COLO829 (cell line): ENCODE data around the gene GSTA4.
"Not testable (repeated sequence)": the region's sequence is repeated elsewhere in the genome, so short reads cannot be mapped to it uniquely, and the experiment has no call there.

Experiments
- DNase-seq: peaks from one replicate; pipeline ENCODE4 v3.0.0; 2012; ENCODE audit warnings: low spot score

GSTA4 gene

DNA sequence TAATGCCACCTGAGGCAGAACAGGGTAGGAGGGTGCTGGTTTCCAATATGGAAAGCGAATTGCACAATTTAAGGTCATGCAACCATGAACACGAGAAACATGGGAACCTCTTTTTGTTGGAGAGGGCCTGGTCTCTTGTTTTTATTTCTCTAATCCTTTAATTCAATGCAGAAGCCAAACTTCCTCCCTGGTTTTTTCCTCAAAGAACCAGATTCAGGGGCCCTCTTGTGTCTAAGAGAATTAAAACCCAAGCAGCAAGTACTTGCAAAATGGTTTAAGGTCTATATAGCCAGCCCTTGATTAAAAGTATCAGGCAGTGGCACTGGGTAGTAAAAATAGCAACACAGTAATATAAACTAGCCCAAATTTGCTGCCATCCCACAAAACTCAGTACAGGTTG is 19.5 kb downstream of the GSTA4 start:
- no peak for DNase-seq

DNA sequence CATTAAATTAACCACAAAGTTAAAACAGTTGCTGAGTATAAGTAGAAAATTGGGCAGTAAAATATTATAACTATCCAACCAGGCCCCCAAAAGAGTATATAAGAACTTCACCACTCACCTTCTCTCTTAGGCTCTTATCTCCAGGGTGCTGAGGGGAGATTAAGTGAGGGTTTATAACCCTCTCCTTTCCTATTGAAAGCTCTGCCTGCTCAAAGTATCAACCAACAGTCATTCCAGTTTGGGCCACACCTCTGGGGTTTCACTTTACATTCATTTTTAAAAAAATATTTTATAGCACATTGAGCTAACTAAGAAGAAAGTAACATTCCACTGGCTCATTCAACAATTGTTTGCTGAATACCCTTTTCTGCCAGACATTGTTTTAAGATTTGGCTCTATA is 22.1 kb downstream of the GSTA4 start:
- no peak for DNase-seq

DNA sequence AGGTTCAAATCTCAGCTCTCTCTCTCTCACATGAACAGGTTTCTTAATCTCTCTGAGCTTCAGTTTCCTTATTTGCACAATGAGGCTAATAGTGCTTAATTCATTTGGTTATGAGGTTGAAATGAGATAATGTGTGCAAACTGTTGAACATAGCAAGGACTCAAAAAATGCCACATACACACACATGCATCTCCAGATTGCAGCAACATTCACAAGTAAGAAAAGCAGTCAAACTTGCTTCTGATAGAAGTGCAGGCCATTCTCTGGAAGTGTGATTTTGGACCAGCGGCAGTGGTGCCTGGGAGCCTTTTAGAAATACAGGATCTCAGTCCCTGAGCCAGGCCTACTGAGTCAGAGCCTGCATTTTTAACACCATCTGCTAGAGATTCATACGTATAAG is 25.7 kb downstream of the GSTA4 start:
- DNase-seq, result no peak

DNA sequence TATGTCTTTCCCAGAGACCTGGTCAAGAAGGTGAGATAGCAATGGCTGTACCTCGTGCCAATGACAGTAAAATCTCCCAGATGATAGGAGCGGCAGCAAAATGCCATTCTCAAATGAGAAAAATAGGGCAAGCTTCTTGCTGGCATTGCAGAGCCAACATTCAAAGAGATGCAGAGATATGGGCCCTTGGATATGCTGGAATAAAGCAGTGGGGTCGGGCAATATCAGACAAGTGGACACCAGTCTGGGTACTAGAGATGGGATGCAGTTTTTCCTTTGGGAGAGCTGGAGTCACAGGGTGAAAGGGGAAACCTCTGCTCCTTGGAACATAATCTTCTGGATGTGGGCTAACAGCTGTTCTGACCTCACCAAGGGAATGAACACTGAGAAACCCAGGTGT is 29.0 kb downstream of the GSTA4 start:
- DNase-seq, result no peak

DNA sequence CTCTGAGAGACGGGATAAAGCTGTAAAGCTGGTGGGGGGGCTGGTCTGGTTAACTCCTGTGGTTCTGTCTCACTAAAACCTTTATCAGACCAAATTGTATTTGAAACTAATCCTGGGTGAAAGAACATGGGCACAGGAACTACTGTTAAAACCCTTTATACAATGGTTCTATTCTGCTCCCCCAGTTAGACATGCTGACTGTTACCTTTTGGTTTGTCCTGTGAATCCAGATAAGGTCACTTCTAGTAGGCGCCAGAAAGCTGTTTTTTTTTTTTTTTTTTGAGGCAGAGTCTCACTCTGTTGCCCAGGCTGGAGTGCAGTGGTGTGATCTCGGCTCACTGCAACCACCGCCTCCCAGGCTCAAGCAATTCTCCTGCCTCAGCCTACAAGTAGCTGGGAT is 29.7 kb downstream of the GSTA4 start:
- DNase-seq, result no peak

DNA sequence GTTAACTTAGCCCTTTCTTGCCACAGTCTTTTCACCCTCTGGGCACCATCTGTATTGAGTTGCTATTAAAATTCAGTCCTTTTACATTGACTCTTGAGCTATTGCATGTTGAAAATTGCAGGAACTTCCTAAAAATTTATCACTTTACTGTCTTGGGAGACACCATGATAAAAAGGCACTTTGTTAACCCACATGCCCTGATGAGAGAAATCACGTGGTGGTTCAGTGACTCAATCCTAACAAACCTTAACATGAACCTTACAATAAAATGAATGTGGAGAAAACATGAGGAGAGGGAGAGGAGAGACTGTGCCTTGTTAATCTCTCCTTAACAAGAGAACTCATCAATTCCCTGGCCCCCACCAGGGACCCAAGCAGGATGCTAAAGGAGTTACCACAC is 30.8 kb downstream of the GSTA4 start:
- DNase-seq, result peak; percentile 82

DNA sequence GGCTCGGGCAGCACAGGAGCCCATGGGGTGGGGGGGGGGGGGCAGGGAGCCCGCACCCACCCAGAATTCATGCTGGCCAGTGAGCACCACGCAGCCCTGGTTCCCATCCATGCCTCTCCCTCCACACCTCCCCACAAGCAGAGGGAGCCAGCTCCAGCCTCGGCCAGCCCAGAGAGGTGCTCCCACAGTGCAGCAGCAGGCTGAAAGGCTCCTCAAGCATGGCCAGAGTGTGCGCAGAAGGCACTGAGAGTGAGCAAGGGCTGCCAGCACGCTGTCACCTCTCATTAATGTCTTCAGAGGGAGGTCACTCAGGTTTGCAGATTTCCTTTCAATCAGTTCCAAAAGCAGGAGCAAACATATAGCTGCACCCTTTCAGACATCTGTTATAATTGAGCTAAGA is 32.4 kb downstream of the GSTA4 start:
- no peak for DNase-seq

DNA sequence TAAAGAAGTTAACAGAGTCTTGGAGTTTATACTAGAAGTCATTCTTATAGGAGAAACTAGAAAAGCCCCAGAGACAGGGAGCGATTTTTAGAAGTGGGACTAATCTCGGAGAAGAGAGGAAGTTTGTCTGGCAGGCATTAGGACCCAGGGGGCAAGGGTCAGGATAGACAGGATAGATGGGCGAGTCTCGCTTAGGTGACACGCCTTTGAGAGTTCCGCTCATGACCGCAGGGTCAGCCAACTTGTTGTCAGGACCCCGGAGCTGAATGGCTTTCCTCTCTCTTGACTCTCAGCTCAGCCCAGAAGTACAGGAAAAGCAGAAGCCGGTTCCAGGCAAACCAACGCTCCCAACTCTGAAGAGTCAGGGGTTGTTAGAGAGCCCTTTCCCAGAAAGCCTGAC is 34.1 kb downstream of the GSTA4 start:
- DNase-seq, result not testable (repeated sequence)

DNA sequence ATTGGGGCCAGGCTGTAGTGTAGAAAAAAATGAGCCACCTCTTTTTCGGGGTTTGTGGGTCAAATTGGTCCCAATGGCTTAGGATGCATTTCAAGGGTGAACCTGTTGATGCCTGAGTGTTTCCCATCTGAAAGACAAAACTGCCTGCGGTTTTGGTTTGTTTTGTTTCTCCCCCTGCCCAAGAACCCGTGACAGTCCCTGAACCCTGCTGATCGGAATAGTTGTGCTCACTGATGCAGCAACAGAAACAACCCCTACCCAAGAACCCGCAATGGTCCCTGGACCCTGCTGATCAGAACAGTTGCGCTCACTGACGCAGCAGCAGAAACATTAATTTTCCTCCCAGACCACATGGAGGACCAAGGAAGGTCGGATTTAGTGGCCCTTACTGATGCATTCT is 34.9 kb downstream of the GSTA4 start:
- DNase-seq, result not testable (repeated sequence)

DNA sequence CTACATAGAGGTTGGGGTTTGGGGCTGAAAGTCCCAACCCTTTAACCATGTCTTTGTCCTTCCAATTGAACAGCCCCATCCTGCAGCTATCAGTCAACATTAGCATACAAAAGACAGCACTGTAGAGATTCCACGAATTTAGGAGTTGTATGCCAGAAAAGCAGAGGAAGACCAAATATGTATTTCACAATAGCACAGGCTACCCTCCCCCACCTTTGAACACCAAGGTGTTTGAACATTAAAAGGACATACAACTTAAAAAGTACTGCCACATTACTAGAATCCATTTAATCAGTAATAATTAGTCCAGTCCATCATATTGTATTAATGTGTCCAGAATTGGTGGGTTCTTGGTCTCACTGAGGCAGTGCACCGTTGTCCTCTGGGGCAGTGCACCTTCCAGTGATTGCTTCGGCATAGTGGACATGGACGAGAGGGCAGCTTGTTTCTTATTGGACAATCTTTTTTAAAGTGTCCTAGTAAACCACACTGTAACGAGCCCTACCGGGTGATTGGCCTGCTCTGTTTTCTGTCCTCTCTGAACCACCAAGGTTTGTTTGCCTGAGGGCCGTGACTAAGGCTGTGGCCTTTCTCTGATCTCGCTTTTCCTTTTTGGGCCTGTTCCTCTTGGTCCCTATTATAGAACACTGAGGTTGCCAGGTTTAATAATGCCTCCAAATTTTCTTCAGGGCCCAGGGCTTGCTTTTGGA is 36.4 kb downstream of the GSTA4 start:
- no peak for DNase-seq

DNA sequence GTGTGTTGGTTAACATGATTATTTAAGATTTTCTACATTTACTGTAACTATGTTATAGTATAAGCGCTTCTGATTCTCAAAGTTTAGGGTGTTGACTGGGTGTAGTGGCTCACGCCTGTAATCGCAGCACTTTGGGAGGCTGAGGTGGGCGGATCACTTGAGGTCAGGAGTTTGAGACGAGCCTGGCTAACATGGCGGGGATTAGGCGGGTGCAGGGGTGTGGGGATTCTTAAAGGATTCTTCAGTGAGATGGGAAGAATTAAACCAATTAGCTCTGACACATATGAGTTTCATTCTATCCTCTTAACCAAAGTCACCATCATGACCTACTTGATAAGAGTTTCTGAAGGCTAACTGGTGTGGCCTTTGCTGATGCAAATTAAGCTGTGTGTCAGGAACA is 39.2 kb downstream of the GSTA4 start:
- no peak for DNase-seq

DNA sequence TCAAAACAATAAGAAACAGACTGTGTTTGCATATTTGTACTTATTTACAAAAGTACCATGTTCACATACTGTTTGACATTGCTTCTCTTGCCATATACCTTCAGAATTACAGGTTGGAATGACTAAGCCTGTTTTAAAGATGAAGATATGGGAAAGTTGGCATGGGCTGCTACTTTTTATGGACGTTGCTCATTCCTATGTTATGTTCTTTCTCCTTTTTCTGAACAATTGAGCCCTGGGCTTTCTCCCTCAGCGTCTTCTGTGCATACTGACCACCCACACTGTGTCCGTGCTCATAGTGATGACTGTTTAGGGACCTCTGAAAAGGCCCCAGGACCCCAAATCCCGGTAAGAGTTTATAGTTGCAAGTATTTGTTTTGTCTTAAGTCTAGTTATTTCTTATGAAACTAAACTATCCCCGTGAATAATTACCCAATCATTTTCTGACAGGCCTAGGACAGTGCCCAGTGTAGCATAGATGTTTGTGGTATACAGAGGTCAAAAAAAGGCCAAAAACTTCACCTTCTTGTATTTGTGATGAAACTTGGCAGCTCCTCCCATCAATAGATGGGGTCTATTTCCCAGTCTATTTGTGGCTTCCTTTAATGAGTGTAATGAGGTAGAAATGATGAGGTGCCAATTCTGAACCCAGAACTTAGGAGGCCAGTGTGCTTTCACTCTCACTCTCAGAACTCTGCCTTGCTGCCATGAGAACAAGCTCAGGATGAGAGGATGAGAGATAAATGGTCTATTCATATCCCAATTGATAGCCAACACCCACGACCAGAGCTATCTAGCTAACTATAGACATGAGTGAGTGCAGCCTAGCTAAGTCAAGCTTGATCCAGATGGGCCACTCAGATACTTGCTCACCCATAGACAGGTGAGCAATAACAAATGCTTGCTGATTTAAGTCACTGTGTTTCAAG is 40.9 kb downstream of the GSTA4 start:
- DNase-seq, result no peak

DNA sequence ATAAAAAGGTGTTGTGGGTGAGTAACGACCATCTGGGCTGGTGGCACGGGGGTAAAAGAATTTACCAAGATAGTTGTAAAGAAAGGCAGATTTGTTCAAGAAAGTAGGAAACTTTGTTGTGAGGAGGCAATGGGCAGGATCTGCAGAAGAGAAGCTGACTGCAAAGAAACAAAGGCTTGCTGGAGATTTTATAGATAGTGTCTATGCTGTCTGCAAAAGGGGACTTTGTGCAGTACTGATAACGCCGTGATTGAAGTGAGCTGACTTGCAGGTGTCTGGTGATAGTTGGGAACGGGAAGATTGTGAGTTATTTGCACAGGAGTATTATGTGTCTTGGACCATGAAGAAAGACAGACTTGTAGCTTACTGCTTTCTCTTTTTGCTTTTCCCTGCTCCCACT is 48.8 kb downstream of the GSTA4 start:
- DNase-seq, result no peak

DNA sequence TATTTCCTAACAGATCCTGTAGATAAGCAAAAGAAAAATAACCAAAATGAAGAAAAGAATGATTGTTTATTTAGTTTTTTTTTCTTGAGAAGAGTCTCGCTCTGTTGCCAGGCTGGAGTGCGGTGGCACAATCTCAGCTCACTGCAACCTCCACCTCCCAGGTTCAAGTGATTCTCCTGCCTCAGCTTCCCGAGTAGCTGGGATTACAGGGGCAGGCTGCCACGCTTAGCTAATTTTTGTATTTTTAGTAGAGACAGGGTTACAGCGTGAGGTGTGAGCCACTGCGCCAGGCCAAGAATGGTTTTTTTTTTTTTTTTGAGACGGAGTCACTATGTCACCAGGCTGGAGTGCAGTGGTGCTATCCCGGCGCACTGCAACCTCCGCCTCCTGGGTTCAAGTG is 52.3 kb downstream of the GSTA4 start:
- DNase-seq, result not testable (repeated sequence)

DNA sequence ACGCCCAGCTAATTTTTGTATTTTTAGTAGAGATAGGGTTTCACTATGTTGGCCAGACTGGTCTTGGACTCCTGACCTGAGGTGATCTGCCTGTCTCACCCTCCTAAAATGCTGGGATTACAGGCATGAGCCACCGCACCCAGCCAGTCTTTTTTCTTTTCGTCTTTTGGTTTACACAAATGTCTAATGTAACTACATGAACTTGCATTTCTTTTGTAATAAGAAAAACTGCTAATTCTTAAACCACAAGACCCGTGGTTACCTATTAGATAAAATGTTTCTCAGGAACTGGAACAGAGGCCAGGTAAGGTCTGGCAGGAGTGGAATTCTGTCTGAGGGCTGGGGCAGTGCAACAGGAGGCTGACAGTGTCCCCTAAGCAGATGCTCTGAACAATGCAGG is 52.9 kb downstream of the GSTA4 start:
- DNase-seq, result no peak

DNA sequence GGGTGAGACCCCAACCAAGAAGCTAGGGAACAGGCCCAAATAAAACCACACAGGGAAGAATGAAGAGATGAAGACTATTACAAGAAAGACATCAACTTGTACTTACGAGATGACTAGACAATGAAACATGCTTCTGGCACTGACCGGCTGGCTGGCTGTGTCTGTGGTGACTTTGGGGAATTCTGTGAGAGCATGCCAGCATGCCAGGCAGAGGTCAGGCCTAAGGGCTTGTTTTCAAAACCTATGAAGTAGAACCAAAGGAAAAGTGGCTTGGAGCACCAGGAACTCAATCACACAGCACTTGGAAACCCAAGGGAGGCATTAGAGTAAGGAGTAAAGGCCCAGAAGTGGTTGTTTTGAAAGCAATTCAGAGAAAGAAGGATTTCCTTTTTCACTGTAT is 57.2 kb downstream of the GSTA4 start:
- no peak for DNase-seq

DNA sequence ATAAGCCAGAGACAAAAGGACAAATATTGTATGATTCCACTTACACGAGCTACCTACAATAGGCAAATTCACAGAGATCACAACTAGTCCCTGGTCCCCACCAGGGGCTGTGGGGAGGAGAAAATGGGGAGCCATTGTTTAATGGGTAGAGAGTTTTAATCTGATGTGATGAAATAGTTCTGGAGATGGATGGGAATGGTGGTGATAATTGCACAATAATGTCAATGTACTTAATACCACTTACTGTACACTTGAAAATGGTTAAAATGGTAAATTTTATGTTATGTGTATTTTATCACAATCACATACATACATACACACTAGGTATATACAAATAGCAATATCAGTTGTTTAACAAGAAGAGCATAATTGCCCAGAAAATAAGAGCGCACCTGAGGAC is 61.3 kb downstream of the GSTA4 start:
- no peak for DNase-seq

DNA sequence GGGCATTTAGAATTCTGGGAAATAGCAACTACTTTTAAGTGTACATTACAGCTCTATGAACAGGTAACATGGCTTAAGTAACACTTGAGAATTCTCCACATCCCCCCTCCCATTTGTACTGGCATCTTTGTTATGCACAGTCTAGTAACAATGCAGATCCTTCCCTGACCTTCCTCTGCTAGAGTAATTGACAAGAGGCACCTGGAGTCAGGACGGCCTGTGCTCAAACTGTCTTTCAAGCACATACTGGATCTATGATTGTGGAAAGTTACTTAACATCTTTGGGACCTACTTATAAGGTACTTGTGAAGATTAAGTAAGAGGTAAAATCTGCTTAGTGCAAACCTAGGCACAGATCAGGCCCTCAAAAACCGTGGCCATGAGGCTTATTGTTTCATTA is 63.7 kb downstream of the GSTA4 start:
- no peak for DNase-seq

DNA sequence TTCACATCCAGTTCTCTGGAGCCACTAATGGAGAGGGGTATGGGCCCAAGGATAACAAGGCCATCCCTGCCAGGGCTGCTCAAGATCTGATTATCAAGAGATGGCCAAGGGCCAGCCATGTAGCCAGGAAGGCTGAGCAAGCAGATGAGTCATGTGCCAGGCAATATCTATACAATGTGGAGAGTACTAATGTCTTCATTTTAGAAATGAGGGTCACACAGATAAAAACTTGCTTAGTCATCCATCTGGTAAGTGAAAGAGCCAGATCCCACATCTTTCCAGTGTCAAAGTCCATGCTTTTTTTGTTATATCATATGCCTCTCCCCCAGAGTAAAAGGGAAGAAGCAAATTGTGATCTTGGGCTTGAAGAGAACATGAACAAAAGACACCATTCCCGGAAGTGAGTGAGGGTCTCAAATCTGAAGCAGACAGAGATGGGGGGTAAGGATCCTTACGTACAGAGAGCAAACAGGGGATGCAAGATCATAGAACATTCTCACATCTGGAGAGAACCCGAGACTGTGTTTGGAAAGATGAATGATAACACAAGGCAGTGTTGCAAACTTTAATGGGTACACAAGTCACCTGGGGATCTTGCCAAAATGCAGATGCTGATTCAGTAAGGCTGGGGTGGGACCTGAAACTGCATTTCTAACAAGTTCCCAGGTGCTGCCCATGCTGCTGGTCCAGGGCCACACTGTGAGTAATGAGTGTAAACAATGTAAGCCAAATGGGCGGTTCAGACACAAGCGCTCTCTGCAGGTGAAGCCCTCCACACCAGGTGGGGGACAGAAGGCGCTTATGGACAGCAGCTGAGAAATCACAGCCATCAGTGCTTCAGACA is 65.5 kb downstream of the GSTA4 start:
- DNase-seq, result peak; percentile 66
